GM23338 (cell line): ENCODE measurements around the gene LRRC37A2.
"Not testable (repeated sequence)": the region's sequence is repeated elsewhere in the genome, so short reads cannot be mapped to it uniquely, and the experiment has no call there.

Experiments
- EZH2 ChIP-seq: fragments of 200-600 bp; sonication (generic); IDR thresholded peaks from one replicate; pipeline ENCODE4 v1.8.0; 2017; ENCODE audit warnings: antibody characterized with exemption, mild to moderate bottlenecking, low read depth; ENCODE audit not compliant: unreplicated experiment
- EZH2phosphoT487 ChIP-seq: fragments of 200-600 bp; sonication (generic); IDR thresholded peaks from one replicate; pipeline ENCODE4 v1.8.1; 2018; ENCODE audit warnings: antibody characterized with exemption; ENCODE audit not compliant: unreplicated experiment
- JUNB ChIP-seq: IDR thresholded peaks from one replicate; pipeline ENCODE4 v1.6.1; 2016; ENCODE audit warnings: antibody characterized with exemption; ENCODE audit not compliant: unreplicated experiment
- TF ChIP-seq, protein P1 (sequence below), 2 experiments: fragments of 200-600 bp in 1 of 2; sonication (generic) in 1 of 2; conservative IDR thresholded peaks; 2 replicates each; pipeline versions ENCODE4 v1.5.1 to v1.6.1; 2016 to 2017; ENCODE audit warnings: antibody characterized with exemption in 2 of 2, low read depth in 2 of 2, mild to moderate bottlenecking in 2 of 2, moderate library complexity in 1 of 2
- TF ChIP-seq, protein P2 (sequence below): IDR thresholded peaks from one replicate; pipeline ENCODE4 v1.6.1; 2018; ENCODE audit warnings: antibody characterized with exemption; ENCODE audit not compliant: unreplicated experiment

DNA sequence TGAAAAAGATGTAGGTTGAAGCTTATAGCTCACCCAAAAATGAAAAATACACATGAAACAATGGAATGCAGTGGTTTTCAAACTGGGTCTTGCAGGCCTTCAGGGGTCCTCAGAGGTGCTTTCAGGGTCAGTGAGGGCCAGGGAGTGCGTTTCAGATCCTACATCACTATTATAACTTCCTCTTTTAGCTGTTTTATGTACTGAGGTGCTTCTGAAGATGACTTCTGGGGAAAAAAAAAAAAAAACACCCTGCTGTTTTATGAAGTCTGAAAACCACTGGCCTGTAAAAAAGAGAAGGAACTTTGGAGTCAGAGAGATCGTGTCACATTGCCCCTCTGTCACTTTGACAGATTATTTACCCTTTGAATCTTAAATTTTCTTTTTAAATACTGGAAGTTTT is 36.7 kb upstream of the LRRC37A2 start:
- TF ChIP-seq JUNB, EZH2, EZH2phosphoT487: not testable (repeated sequence)
- TF ChIP-seq, protein P1, sequence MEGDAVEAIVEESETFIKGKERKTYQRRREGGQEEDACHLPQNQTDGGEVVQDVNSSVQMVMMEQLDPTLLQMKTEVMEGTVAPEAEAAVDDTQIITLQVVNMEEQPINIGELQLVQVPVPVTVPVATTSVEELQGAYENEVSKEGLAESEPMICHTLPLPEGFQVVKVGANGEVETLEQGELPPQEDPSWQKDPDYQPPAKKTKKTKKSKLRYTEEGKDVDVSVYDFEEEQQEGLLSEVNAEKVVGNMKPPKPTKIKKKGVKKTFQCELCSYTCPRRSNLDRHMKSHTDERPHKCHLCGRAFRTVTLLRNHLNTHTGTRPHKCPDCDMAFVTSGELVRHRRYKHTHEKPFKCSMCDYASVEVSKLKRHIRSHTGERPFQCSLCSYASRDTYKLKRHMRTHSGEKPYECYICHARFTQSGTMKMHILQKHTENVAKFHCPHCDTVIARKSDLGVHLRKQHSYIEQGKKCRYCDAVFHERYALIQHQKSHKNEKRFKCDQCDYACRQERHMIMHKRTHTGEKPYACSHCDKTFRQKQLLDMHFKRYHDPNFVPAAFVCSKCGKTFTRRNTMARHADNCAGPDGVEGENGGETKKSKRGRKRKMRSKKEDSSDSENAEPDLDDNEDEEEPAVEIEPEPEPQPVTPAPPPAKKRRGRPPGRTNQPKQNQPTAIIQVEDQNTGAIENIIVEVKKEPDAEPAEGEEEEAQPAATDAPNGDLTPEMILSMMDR (conservative IDR thresholded peaks at IDR 0.05; ENCODE audit: low read depth in 2 of 2) = not testable (repeated sequence)
- TF ChIP-seq, protein P2, sequence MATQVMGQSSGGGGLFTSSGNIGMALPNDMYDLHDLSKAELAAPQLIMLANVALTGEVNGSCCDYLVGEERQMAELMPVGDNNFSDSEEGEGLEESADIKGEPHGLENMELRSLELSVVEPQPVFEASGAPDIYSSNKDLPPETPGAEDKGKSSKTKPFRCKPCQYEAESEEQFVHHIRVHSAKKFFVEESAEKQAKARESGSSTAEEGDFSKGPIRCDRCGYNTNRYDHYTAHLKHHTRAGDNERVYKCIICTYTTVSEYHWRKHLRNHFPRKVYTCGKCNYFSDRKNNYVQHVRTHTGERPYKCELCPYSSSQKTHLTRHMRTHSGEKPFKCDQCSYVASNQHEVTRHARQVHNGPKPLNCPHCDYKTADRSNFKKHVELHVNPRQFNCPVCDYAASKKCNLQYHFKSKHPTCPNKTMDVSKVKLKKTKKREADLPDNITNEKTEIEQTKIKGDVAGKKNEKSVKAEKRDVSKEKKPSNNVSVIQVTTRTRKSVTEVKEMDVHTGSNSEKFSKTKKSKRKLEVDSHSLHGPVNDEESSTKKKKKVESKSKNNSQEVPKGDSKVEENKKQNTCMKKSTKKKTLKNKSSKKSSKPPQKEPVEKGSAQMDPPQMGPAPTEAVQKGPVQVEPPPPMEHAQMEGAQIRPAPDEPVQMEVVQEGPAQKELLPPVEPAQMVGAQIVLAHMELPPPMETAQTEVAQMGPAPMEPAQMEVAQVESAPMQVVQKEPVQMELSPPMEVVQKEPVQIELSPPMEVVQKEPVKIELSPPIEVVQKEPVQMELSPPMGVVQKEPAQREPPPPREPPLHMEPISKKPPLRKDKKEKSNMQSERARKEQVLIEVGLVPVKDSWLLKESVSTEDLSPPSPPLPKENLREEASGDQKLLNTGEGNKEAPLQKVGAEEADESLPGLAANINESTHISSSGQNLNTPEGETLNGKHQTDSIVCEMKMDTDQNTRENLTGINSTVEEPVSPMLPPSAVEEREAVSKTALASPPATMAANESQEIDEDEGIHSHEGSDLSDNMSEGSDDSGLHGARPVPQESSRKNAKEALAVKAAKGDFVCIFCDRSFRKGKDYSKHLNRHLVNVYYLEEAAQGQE = not testable (repeated sequence)
